DMS153 (cell line): Measurements from ENCODE around the gene RND3.

Experiments used
- DNase-seq: peaks from one replicate; lab custom pipeline; 2025; lab: John Stamatoyannopoulos, UW

Gene RND3

DNA sequence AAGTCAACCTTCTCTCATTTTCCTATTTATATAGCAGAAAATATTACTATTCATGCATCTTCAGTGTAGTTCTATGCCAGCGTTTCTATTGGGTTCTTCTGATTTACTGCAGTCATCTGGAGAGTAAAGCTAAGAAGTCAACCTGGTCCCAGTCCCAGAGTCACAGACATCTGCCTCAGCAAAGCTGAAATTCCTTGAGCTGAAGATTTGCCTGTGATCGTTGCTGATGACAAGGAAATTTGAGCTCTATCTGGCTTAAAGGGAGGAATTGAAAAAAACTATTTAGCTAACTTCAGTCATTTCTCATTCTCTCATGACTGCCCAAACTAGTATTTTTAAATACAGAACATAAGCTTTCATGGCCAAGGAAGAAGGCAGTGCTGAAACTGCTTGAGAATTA lies 45.7 kb downstream of the RND3 start:
- DNase-seq = no peak

GRCh38 chr2:150441226-150441625 lies 46.2 kb downstream of the RND3 start:
- DNase-seq = no peak

DNA sequence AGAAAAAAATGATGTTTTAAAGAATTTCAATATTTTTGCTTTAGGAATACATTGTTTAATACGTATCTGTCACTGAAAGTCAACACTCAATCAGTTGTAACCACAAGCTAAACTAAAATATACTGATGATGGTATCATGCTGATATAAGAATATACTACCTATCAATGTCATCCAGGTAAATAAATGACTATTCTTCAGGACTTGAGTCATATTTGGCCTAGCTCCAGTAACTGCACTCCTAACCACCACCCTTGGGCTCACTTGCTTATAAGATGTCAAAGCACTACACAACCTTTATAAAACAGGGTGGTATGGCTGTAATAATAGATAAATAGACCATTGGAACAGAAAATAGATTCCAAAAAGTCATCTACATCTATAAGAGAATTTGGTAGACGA lies 48.8 kb downstream of the RND3 start:
- no peak for DNase-seq

GRCh38 chr2:150438041-150438440 lies 49.4 kb downstream of the RND3 start:
- DNase-seq = no peak

- no peak for DNase-seq
Observed at GRCh38 chr2:150432312-150432625, 55.2 kb downstream of the RND3 start.

DNA sequence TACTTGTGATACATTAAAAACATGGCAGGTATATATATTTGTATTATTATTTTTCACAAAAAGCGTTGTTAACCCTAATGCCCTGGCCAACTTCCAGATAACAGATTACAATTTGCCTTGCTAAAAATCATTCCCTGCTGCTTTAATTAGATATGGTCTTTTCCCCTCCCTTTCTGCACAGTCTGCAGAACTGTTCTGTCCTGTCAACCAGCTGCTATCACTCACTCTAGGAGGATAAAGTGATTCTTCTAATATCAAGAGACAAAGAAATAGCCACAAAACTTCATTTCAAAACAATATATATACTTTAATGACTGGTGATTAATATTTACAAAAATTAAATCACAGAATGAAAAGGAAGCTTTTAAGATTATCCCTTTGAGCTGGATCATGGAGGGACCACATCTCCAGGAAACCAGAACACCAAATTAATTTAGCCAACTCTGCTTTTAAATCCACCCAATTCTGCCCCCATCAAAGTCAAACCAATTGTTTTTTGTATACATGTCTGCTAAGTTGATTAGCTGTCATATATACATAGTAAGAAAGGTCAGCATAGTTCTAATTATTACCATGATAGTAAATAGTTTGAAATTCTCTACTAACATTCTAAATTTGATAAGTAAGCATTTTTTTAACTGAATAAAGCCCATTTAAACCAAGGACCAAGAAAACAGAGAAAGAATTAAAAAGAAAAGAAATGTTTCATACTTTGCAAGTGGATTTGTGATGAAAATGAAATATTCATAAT lies 55.7 kb downstream of the RND3 start:
- no peak for DNase-seq

- no peak for DNase-seq
Observed at GRCh38 chr2:150429384-150429961, 58.0 kb downstream of the RND3 start.

DNA sequence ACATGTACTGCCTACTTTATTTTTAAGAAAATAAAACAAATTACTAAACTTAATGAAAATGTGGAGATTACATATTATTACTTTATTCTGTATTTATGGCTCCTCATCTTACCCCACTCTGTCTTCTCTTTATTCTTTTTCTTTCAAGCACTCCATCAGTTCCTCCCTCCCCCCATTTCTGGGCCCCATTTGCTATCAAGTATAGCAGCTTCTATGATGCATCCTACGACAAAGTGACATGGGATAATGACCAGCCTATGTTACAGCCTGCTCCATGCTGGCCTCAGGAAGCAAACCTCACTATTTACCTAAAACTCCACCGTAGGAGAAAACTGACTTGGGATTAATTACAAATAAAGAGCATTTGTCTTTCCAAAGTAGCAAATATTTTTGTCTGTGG lies 58.8 kb downstream of the RND3 start:
- DNase-seq = no peak

DNA sequence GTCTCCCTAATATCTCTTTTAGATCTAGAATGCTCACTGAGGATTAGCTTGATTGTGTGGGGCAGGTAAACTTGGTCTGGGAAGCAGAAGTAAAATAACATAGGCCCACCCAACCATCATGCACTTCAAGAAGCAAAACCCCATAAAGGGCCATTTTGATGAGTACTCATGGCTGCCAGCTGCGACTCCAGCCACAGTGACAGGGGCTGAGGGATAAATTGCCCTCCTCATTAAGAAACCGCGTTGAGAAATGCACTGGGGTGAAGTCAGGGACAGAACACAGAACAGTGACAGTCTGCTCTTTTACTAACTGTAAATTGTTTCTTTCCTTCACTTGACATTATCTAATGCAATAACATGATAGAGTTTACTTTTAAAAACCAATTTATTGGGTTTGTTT lies 60.2 kb downstream of the RND3 start:
- DNase-seq = no peak

- DNase-seq = no peak
Observed at GRCh38 chr2:150426724-150427123, 60.7 kb downstream of the RND3 start.

DNA sequence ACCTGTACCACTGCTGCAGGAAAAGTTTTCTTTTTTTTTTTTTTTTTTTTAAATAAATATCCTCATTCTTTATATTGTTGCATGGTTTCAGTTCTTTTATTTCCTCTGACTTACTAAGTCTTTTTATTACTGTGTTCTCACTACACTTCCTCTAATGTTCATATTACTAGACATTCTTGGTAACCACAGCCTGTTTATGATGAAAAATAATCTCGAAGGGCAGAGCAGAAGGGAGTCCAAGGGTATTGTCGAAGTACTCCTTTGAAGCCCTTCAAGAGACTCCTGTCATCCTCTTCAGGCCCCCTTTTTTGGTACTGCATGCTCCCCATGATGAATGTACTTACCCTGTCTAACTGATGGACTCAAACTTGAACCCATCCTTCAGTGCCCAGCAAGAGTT lies 61.2 kb downstream of the RND3 start:
- no peak for DNase-seq

DNA sequence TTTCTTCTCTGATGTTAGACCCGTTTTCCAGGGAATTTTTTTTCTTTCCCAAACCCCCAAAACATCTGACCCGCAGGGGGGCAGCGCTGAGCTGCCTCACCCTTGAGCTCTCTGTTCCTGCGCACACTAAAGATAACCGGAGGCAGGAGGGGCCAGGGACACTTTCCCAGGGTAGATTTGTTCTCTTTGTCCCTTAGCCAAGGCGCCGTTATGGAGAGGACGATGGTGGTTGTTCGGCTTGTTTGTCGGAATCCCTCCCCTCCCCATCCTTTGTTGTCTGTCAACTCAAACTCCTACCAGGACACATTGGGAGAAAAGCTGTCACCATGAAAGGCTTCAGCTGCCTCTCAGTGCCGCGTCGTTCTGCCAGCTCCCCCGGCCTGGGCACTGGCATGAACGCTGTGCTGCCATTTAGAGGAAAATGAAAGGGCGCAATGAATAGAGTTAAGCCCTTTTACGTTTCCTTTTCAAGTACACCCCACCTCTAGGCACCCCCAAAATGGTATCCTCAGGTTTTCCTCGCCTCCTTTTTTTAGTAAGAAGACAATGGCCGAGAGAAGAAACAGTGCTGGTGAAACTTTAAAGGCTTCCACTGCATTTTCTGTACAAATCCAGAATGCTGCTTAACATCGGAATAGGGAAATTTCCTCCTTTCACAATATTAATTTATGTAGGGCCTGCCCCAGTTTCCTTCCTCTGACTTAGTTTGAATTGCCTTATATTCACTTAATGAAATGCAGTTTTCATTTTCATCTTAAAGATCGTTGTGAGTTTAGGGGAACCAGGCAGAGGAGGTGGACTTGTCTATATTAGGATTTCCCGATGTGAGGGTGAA lies 62.1 kb downstream of the RND3 start:
- no peak for DNase-seq

DNA sequence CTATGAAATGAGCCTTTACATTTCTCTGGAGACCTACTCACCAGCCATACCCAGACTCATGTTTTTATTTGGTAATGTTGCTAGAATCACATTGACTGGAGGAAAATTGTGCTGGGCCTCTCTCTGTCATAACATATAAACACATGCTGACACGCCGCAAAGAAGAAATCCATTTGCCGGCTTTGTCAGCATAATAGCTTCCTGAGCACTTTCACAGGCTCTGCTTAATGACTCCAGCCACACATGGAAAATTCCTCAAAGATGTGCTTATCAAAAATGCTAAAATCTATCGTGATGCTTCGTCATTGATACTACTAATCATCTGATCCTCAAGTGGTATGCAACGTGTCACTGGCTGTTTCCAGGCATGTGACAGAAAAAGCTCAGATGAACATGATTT lies 63.1 kb downstream of the RND3 start:
- DNase-seq = no peak

DNA sequence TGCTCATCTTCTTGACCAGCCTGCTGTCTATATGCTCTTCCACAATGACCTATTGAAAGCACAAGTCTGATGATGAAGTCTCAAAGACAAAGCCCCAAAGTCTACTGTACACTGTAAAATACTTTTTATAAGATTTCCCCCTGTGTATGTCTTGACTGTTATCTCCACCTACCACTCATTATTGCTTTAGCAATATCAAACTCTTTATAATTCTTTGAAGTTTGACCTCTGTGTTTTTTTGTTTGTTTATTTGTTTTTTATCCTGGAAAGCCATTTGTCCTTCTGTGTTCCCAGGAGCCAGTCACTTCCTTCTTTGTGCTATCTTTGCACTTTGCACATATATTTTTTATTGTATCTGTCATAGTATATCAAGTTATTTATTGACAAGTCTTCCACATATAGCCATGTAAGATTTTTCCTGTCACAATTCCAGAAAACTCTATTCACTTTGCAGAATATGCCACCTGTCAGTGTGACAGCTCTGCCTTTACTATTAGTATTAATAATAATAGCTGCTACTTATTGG lies 66.3 kb downstream of the RND3 start:
- DNase-seq = no peak

- no peak for DNase-seq
Observed at GRCh38 chr2:150418916-150419315, 68.6 kb downstream of the RND3 start.
